B cell (primary cell): ENCODE data around the gene TRIO.

Source experiments
- CTCF ChIP-seq: fragments of 200-600 bp; IDR thresholded peaks from one replicate; pipeline ENCODE4 v1.8.0; 2022; ENCODE audit warnings: antibody characterized with exemption, mild to moderate bottlenecking
- EZH2 ChIP-seq: IDR thresholded peaks from 2 replicates; pipeline ENCODE4 v1.6.1; 2012; ENCODE audit warnings: borderline replicate concordance, low read depth, mild to moderate bottlenecking, moderate library complexity, low read length; ENCODE audit not compliant: insufficient read depth, poor library complexity, severe bottlenecking

GRCh38 chr5:14370386-14370785 lies 227.2 kb downstream of the TRIO start:
- no peak for TF ChIP-seq CTCF
- no peak for TF ChIP-seq EZH2
